ENCODE measurements around the gene ASB7.

GRCh38 chr15:100573526-100573925 is 28.9 kb upstream of the ASB7 start:
- no peak for TF ChIP-seq CTCF (optimal IDR thresholded peaks at IDR 0.05 in 1 of 3, IDR thresholded peaks at IDR 0.05 in 1 of 3, conservative IDR thresholded peaks at IDR 0.05 in 1 of 3; ENCODE audit: extremely low read depth in 1 of 3, insufficient read depth in 2 of 3, low read length in 3 of 3)
- no peak for TF ChIP-seq EZH2 (IDR thresholded peaks at IDR 0.05; ENCODE audit: low read length)

Data from keratinocyte (primary cell).